Effector memory CD4-positive, alpha-beta T cell (primary cell): ENCODE results near the gene LIN7C.
A peak's percentile ranks its signal among the peaks of the same experiment; 100 is the strongest.

Experiments used
- DNase-seq, 3 donors: peaks; one replicate each; pipeline ENCODE4 v3.0.0-alpha.2; 2020
- H3K27ac ChIP-seq: 2 replicates; pipeline ENCODE4 v1.7.0; 2013; ENCODE audit warnings: mild to moderate bottlenecking, low read length, moderate library complexity; ENCODE audit not compliant: insufficient read depth, poor library complexity, severe bottlenecking
- H3K27me3 ChIP-seq: replicated peaks from 2 replicates; pipeline ENCODE4 v1.7.0; 2013; ENCODE audit warnings: mild to moderate bottlenecking, low read length; ENCODE audit not compliant: insufficient read depth, control insufficient read depth, poor library complexity, severe bottlenecking
- H3K36me3 ChIP-seq: 2 replicates; pipeline ENCODE4 v1.7.0; 2013; ENCODE audit warnings: mild to moderate bottlenecking, low read length, moderate library complexity; ENCODE audit not compliant: control insufficient read depth, insufficient read depth
- H3K4me1 ChIP-seq: 2 replicates; pipeline ENCODE4 v1.7.0; 2013; ENCODE audit warnings: low read length, mild to moderate bottlenecking; ENCODE audit not compliant: control insufficient read depth, insufficient read depth, poor library complexity, severe bottlenecking
- H3K4me3 ChIP-seq: 2 replicates; pipeline ENCODE4 v1.7.0; 2013; ENCODE audit warnings: low read length, low read depth, mild to moderate bottlenecking; ENCODE audit not compliant: insufficient read depth, poor library complexity, severe bottlenecking
- H3K9me3 ChIP-seq: 2 replicates; pipeline ENCODE4 v1.7.0; 2013; ENCODE audit warnings: mild to moderate bottlenecking, low read length, moderate library complexity; ENCODE audit not compliant: control insufficient read depth
- total RNA-seq, 3 donors: gene quantifications; one replicate each; lab custom pipeline; 2026; lab: John Stamatoyannopoulos, UW

The LIN7C gene, protein sequence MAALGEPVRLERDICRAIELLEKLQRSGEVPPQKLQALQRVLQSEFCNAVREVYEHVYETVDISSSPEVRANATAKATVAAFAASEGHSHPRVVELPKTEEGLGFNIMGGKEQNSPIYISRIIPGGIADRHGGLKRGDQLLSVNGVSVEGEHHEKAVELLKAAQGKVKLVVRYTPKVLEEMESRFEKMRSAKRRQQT
- total RNA-seq = 40.1 to 74.0 (median 43.0) reads per million in 3 donors

DNA sequence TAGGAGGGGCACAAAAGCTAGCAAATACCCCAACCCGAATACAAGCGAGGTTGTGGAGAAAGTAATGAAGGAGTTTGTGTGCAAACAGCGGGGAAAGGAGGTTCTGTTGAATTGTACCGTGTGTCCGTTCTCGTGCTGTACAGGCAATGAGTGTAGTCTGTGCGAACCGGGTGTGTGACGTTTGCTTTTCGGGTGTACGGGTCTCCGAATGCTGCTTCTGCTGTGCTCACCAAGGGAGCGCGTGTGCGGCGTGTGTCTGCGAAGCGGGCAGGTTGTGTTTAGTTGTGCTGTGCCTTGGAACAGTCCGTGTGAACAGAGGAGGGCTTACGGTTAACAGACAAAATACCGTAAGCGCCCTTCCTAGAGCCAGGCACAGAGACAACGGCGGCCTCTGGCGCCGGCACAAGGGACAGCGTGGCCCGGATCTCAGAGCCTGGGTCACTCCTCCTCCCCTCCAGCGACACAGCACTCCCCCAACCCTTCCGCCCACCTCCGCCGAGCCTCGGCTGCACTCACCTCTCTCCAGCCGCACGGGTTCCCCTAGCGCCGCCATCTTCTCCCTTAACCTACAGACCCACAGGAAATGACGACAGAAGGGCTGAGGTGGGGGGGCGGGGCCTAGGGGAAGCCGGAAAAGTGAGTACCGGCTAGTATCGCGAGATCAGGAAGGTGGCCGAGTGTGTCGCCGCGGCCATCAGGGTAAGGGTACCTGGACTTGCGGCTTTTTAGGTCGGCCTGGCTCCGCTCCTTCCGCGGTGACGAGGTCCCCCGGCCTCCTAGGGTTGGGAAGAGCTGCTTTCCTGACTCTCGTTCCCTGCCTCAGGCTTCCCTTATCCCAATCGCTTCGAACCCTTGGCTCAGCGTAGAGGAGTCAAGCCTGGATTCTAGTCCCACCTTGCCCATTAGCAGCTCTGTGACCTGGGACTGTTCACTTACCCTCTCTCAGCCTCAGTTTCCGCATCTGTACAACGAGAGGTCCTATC, at the start of gene LIN7C:
Gene LIN7C, minus strand, starts transcription at position 570 of the 983 bp plus-strand sequence. Its CDS starts 17 bp downstream, at position 553.
- Histone ChIP-seq H3K4me1 (peaks cover 4% of the 10 kb centered on the region), H3K4me3 (peak within 1 kb of the TSS; percentile 75), H3K27me3 (no peaks in the 10 kb centered on the region), H3K36me3 (peaks cover 6% of the 10 kb centered on the region), H3K9me3 (no peaks in the 10 kb centered on the region), H3K27ac (peak within 1 kb of the TSS; percentile 86)
- DNase-seq = peak; percentile 94 to 96 (median 95)

- Histone ChIP-seq H3K27ac (no peak overlapping the region), H3K27me3 (no peaks in the 10 kb centered on the region), H3K4me1 (no peaks in the 10 kb centered on the region), H3K36me3 (no peaks in the 10 kb centered on the region), H3K9me3 (no peaks in the 10 kb centered on the region), H3K4me3 (no peak overlapping the region)
- DNase-seq = no peak
These were observed 48.7 kb upstream of the LIN7C start for GRCh38 chr11:27555264-27555663.

- no peaks in the 10 kb centered on the region for H3K9me3 ChIP-seq
- no peak overlapping the region for H3K27ac ChIP-seq
- H3K27me3 ChIP-seq = no peaks in the 10 kb centered on the region
- no peaks in the 10 kb centered on the region for H3K4me1 ChIP-seq
- no peaks in the 10 kb centered on the region for H3K36me3 ChIP-seq
- H3K4me3 ChIP-seq = no peak overlapping the region
- no peak for DNase-seq
These were observed 46.6 kb upstream of the LIN7C start for GRCh38 chr11:27553186-27553585.

DNA sequence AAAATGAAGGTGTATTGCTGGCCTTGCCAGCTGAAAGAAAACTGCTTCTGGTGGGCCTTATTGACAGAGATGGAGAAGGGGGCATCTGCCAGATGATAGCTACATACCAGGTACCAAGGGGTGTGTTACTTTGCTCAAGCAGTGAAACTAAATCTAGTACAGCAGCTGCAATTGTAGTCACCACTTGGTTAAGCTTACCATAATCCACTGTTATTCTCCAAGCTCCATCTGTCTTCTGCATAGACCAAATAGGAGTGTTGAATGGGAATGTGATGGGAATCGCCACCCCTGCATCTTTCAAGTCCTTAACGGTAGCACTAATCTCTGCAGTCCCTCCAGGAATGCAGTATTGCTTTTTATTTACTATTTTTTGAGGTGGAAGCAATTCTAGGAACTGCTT, 45.8 kb upstream of the LIN7C start:
- DNase-seq = no peak
- Histone ChIP-seq H3K4me3 (no peak overlapping the region), H3K36me3 (no peaks in the 10 kb centered on the region), H3K27ac (no peak overlapping the region), H3K9me3 (no peaks in the 10 kb centered on the region), H3K4me1 (no peaks in the 10 kb centered on the region), H3K27me3 (no peaks in the 10 kb centered on the region)

- DNase-seq = no peak
- no peak overlapping the region for H3K4me3 ChIP-seq
- H3K27me3 ChIP-seq = no peaks in the 10 kb centered on the region
- H3K4me1 ChIP-seq = no peaks in the 10 kb centered on the region
- H3K36me3 ChIP-seq = no peaks in the 10 kb centered on the region
- no peaks in the 10 kb centered on the region for H3K9me3 ChIP-seq
- no peak overlapping the region for H3K27ac ChIP-seq
These were observed 44.6 kb upstream of the LIN7C start for GRCh38 chr11:27551127-27551526.

- no peaks in the 10 kb centered on the region for H3K4me1 ChIP-seq
- H3K9me3 ChIP-seq = no peaks in the 10 kb centered on the region
- no peaks in the 10 kb centered on the region for H3K36me3 ChIP-seq
- no peak overlapping the region for H3K4me3 ChIP-seq
- DNase-seq = no peak
- no peaks in the 10 kb centered on the region for H3K27me3 ChIP-seq
- H3K27ac ChIP-seq = no peak overlapping the region
These were observed 39.4 kb upstream of the LIN7C start for GRCh38 chr11:27545946-27546345.

DNA sequence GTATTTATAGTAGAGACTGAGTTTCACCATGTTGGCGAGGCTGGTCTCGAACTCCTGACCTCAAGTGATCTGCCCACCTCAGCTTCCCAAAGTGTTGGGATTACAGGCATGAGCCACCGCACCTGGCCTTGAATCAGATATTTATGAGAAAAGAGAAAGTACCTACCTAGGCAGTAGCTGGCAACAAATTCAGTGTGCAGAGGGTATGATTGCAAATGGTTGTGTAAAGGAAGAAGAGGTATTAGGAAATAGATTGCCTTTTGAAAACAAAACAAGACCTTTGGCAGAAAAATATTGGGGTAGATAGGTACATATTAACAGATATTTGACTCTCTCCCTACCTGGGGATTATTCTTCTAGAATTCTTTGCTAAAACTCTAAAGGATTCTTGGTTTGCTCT, 38.5 kb upstream of the LIN7C start:
- no peak for DNase-seq
- Histone ChIP-seq H3K9me3 (no peaks in the 10 kb centered on the region), H3K4me1 (no peaks in the 10 kb centered on the region), H3K27ac (no peak overlapping the region), H3K4me3 (no peak overlapping the region), H3K36me3 (no peaks in the 10 kb centered on the region), H3K27me3 (no peaks in the 10 kb centered on the region)

- H3K27me3 ChIP-seq = no peaks in the 10 kb centered on the region
- no peak overlapping the region for H3K27ac ChIP-seq
- no peak for DNase-seq
- H3K4me1 ChIP-seq = no peaks in the 10 kb centered on the region
- no peak overlapping the region for H3K4me3 ChIP-seq
- no peaks in the 10 kb centered on the region for H3K36me3 ChIP-seq
- H3K9me3 ChIP-seq = no peaks in the 10 kb centered on the region
These were observed 35.2 kb upstream of the LIN7C start for GRCh38 chr11:27541790-27542189.

DNA sequence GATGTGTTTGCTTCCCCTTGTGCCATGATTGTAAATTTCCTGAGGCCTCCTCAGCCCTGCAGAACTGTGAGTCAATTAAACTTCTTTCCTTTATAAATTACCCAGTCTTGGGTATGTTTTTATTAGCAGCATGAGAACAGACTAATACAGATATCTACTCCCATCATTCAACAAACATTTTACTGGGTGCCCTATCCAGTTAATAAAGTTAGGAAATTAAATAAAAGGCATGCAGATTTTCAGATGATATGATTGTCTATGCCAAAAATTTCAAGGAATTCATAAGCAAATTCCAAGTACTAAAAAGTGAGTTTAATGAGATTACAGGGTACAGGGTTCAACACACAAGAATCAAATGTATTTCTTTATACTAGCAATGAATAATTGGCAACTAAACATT, 33.5 kb upstream of the LIN7C start:
- Histone ChIP-seq H3K4me1 (no peaks in the 10 kb centered on the region), H3K36me3 (no peaks in the 10 kb centered on the region), H3K27ac (no peak overlapping the region), H3K27me3 (no peaks in the 10 kb centered on the region), H3K9me3 (no peaks in the 10 kb centered on the region), H3K4me3 (no peak overlapping the region)
- no peak for DNase-seq

GRCh38 chr11:27535103-27535502, 28.5 kb upstream of the LIN7C start:
- DNase-seq = no peak
- Histone ChIP-seq H3K27ac (no peak overlapping the region), H3K9me3 (no peaks in the 10 kb centered on the region), H3K36me3 (no peaks in the 10 kb centered on the region), H3K4me1 (no peaks in the 10 kb centered on the region), H3K4me3 (no peak overlapping the region), H3K27me3 (no peaks in the 10 kb centered on the region)
